Neuronal stem cell (in vitro differentiated cells): ENCODE measurements around the gene RAN.

Experiments
- DNase-seq: peaks from one replicate; pipeline ENCODE4 v3.0.0-alpha.2; 2013; ENCODE audit warnings: low spot score
- H2AFZ ChIP-seq: one replicate; pipeline ENCODE4 v1.6.1; 2013; ENCODE audit warnings: mild to moderate bottlenecking, low read length, inconsistent platforms
- H2AK5ac ChIP-seq: 2 replicates; pipeline ENCODE4 v1.6.1; 2013; ENCODE audit warnings: low read depth, mild to moderate bottlenecking, inconsistent platforms, low read length, moderate library complexity, mixed read lengths
- H2BK120ac ChIP-seq: 2 replicates; pipeline ENCODE4 v1.6.1; 2013; ENCODE audit warnings: low read depth, mild to moderate bottlenecking, inconsistent platforms, low read length, moderate library complexity, mixed read lengths
- H2BK12ac ChIP-seq: one replicate; pipeline ENCODE4 v1.6.1; 2013; ENCODE audit warnings: low read length, inconsistent platforms
- H2BK15ac ChIP-seq: 2 replicates; pipeline ENCODE4 v1.6.1; 2013; ENCODE audit warnings: mild to moderate bottlenecking, low read length, inconsistent platforms, mixed read lengths
- H2BK5ac ChIP-seq: one replicate; pipeline ENCODE4 v1.6.1; 2013; ENCODE audit warnings: inconsistent platforms, mild to moderate bottlenecking, low read length, moderate library complexity
- H3K14ac ChIP-seq: one replicate; pipeline ENCODE4 v1.6.1; 2013; ENCODE audit warnings: low read length, inconsistent platforms
- H3K18ac ChIP-seq: 2 replicates; pipeline ENCODE4 v1.6.1; 2013; ENCODE audit warnings: low read length, inconsistent platforms
- H3K23ac ChIP-seq: 2 replicates; pipeline ENCODE4 v1.6.1; 2013; ENCODE audit warnings: low read depth, mild to moderate bottlenecking, mixed read lengths, low read length, inconsistent platforms; ENCODE audit not compliant: poor library complexity
- H3K27ac ChIP-seq: replicated peaks from 3 replicates; pipeline ENCODE4 v1.5.1; 2013; ENCODE audit warnings: low read length, inconsistent platforms
- H3K27me3 ChIP-seq, 3 experiments: 2 replicates each; pipeline ENCODE4 v1.6.1; 2013; ENCODE audit warnings: low read length in 3 of 3, mild to moderate bottlenecking in 2 of 3, inconsistent platforms in 1 of 3, low read depth in 1 of 3, mixed read lengths in 1 of 3, moderate library complexity in 1 of 3; ENCODE audit not compliant: control insufficient read depth in 3 of 3, insufficient read depth in 3 of 3
- H3K36me3 ChIP-seq, 2 donors: replicated peaks in 1 of 2; 2 replicates each; pipeline ENCODE4 v1.6.1; 2013; ENCODE audit warnings: low read length in 2 of 2; ENCODE audit not compliant: control insufficient read depth in 2 of 2, insufficient read depth in 2 of 2
- H3K4ac ChIP-seq: 2 replicates; pipeline ENCODE4 v1.6.1; 2013; ENCODE audit warnings: inconsistent platforms, mild to moderate bottlenecking, low read length, moderate library complexity
- H3K4me1 ChIP-seq, 2 donors: 1 replicate in 1 of 2; 2 replicates in 1 of 2; pipeline ENCODE4 v1.6.1; 2013; ENCODE audit warnings: low read length in 2 of 2, low read depth in 1 of 2; ENCODE audit not compliant: control insufficient read depth in 2 of 2, insufficient read depth in 1 of 2
- H3K4me2 ChIP-seq: one replicate; pipeline ENCODE4 v1.6.1; 2013; ENCODE audit warnings: mild to moderate bottlenecking, low read length, inconsistent platforms; ENCODE audit not compliant: insufficient read depth, poor library complexity, severe bottlenecking
- H3K4me3 ChIP-seq, 2 donors: 2 replicates each; pipeline ENCODE4 v1.5.1; 2013; ENCODE audit warnings: low read length in 2 of 2, mild to moderate bottlenecking in 2 of 2, inconsistent platforms in 1 of 2, moderate library complexity in 1 of 2
- H3K79me1 ChIP-seq: one replicate; pipeline ENCODE4 v1.6.1; 2013; ENCODE audit warnings: low read depth, mild to moderate bottlenecking, inconsistent platforms, low read length, moderate library complexity
- H3K9ac ChIP-seq: one replicate; pipeline ENCODE4 v1.6.1; 2013; ENCODE audit warnings: mild to moderate bottlenecking, low read depth, low read length, inconsistent platforms; ENCODE audit not compliant: poor library complexity
- H3K9me3 ChIP-seq, 2 donors: replicated peaks in 1 of 2; 2 replicates each; pipeline versions ENCODE3 to v1.6.1; 2013; ENCODE audit warnings: low read length in 2 of 2, mild to moderate bottlenecking in 2 of 2, inconsistent platforms in 1 of 2, low read depth in 1 of 2, mixed read lengths in 1 of 2, moderate library complexity in 1 of 2; ENCODE audit not compliant: control insufficient read depth in 2 of 2, insufficient read depth in 1 of 2
- H4K8ac ChIP-seq: one replicate; pipeline ENCODE4 v1.6.1; 2013; ENCODE audit warnings: low read depth, mild to moderate bottlenecking, inconsistent platforms, low read length, moderate library complexity
- H4K91ac ChIP-seq: one replicate; pipeline ENCODE4 v1.6.1; 2013; ENCODE audit warnings: low read length, low read depth, mild to moderate bottlenecking, inconsistent platforms; ENCODE audit not compliant: poor library complexity
- WGBS, 2 donors: extraction: QIAGEN DNeasy Blood & Tissue Kit; methylation state at CpG; one replicate each; pipeline ENCODE4 v1.1.7; 2013; ENCODE audit warnings: missing lambda C conversion rate in 2 of 2, mixed read lengths in 1 of 2; ENCODE audit not compliant: insufficient read length in 2 of 2, insufficient replicate concordance in 1 of 2; ENCODE audit errors: extremely low coverage in 2 of 2; 5-methylcytosine and 5-hydroxymethylcytosine counted together

Gene RAN

GRCh38 chr12:130828895-130829294 lies 43.0 kb upstream of the RAN start:
- Histone ChIP-seq H2AK5ac (no peak overlapping the region), H3K27me3 (no peaks in the 10 kb centered on the region), H2BK120ac (no peak overlapping the region), H4K8ac (no peak overlapping the region), H3K79me1 (peaks cover 14% of the 10 kb centered on the region), H3K4me3 (no peak overlapping the region), H2BK12ac (no peak overlapping the region), H2BK15ac (no peak overlapping the region), H2BK5ac (no peak overlapping the region), H3K4me1 (peaks cover 0 to 13% of the 10 kb centered on the region in 2 donors), H3K4ac (no peak overlapping the region), H3K27ac (no peak overlapping the region), H3K14ac (no peak overlapping the region), H2AFZ (no peak overlapping the region), H3K9ac (no peak overlapping the region), H3K18ac (no peak overlapping the region), H4K91ac (no peak overlapping the region), H3K36me3 (peaks cover 3 to 21% of the 10 kb centered on the region in 2 donors), H3K4me2 (no peak overlapping the region), H3K23ac (no peak overlapping the region), H3K9me3 (peaks cover 0 to 1% of the 10 kb centered on the region in 2 donors)
- no peak for DNase-seq
- no CpG with 5 or more reads among the region's 8 CpGs for WGBS, 2 donors

GRCh38 chr12:130829391-130830245 lies 42.2 kb upstream of the RAN start:
- Histone ChIP-seq H3K4ac (no peak overlapping the region), H2AK5ac (peak overlapping the region; percentile 79), H3K18ac (peak overlapping the region; percentile 31), H3K23ac (peak overlapping the region; percentile 89), H2BK120ac (peak overlapping the region; percentile 91), H2BK5ac (peak overlapping the region; percentile 13), H4K91ac (no peak overlapping the region), H2BK15ac (peak overlapping the region; percentile 4), H3K14ac (no peak overlapping the region), H3K9ac (peak overlapping the region; percentile 16), H3K4me3 (no peak overlapping the region), H4K8ac (no peak overlapping the region), H3K4me2 (no peak overlapping the region), H3K27ac (no peak overlapping the region), H2AFZ (no peak overlapping the region), H3K36me3 (peaks cover 1 to 15% of the 10 kb centered on the region in 2 donors), H3K27me3 (no peaks in the 10 kb centered on the region), H3K79me1 (peaks cover 14% of the 10 kb centered on the region), H3K4me1 (peaks cover 0 to 13% of the 10 kb centered on the region in 2 donors), H2BK12ac (no peak overlapping the region), H3K9me3 (peaks cover 0 to 1% of the 10 kb centered on the region in 2 donors)
- DNase-seq, result no peak
- WGBS, 2 donors, result no CpG with 5 or more reads among the region's 17 CpGs

GRCh38 chr12:130830246-130830551 lies 41.7 kb upstream of the RAN start:
- Histone ChIP-seq H3K4ac (no peak overlapping the region), H3K4me3 (no peak overlapping the region), H4K91ac (peak overlapping the region; percentile 72), H2BK12ac (peak overlapping the region; percentile 46), H3K4me2 (no peak overlapping the region), H3K4me1 (peaks cover 0 to 13% of the 10 kb centered on the region in 2 donors), H3K14ac (no peak overlapping the region), H2BK5ac (no peak overlapping the region), H3K27ac (no peak overlapping the region), H2BK120ac (peak overlapping the region; percentile 91), H3K9ac (no peak overlapping the region), H3K9me3 (peaks cover 0 to 1% of the 10 kb centered on the region in 2 donors), H4K8ac (no peak overlapping the region), H3K23ac (peak overlapping the region; percentile 89), H2AK5ac (peak overlapping the region; percentile 79), H3K18ac (peak overlapping the region; percentile 31), H2AFZ (no peak overlapping the region), H2BK15ac (peak overlapping the region; percentile 4), H3K79me1 (peaks cover 14% of the 10 kb centered on the region), H3K36me3 (peaks cover 1 to 15% of the 10 kb centered on the region in 2 donors), H3K27me3 (no peaks in the 10 kb centered on the region)
- no peak for DNase-seq
- WGBS, 2 donors, result no CpG with 5 or more reads among the region's 14 CpGs

GRCh38 chr12:130831246-130831645 lies 40.6 kb upstream of the RAN start:
- Histone ChIP-seq H3K36me3 (peaks cover 1 to 6% of the 10 kb centered on the region in 2 donors), H3K14ac (no peak overlapping the region), H2BK5ac (no peak overlapping the region), H3K18ac (no peak overlapping the region), H3K9me3 (peaks cover 0 to 1% of the 10 kb centered on the region in 2 donors), H3K23ac (no peak overlapping the region), H2BK120ac (no peak overlapping the region), H2AFZ (no peak overlapping the region), H3K9ac (no peak overlapping the region), H3K4ac (no peak overlapping the region), H3K4me1 (peaks cover 2 to 11% of the 10 kb centered on the region in 2 donors), H3K27me3 (no peaks in the 10 kb centered on the region), H2AK5ac (no peak overlapping the region), H4K8ac (no peak overlapping the region), H3K4me2 (no peak overlapping the region), H3K79me1 (peaks cover 17% of the 10 kb centered on the region), H2BK12ac (no peak overlapping the region), H3K4me3 (no peak overlapping the region), H3K27ac (no peak overlapping the region), H2BK15ac (no peak overlapping the region), H4K91ac (no peak overlapping the region)
- WGBS, 2 donors, result no CpG with 5 or more reads among the region's 4 CpGs
- no peak for DNase-seq
